Astrocyte (in vitro differentiated cells and primary cell): Measurements from ENCODE around the gene CCT8. TPM values are rescaled to one million over a fixed set of nuclear protein-coding genes. Genes with fewer than 3 reads are reported as not detected.

Source experiments
- DNase-seq: peaks from one replicate; pipeline ENCODE4 v3.0.0-alpha.2; 2010; ENCODE audit warnings: low read depth
- FAIRE-seq: peaks from 2 replicates; lab custom pipeline; 2011; peaks lifted over from hg19 to GRCh38; lab: Jason Lieb, UNC
- H2AFZ ChIP-seq: 2 replicates; pipeline ENCODE4 v1.6.0; 2012; ENCODE audit warnings: low read depth, low read length, inconsistent platforms
- H3K27ac ChIP-seq: 2 replicates; pipeline ENCODE4 v1.5.1; 2011; ENCODE audit warnings: low read depth, low read length, inconsistent platforms
- H3K27me3 ChIP-seq: 2 replicates; pipeline ENCODE4 v1.6.0; 2011; ENCODE audit warnings: low read length, inconsistent platforms; ENCODE audit not compliant: insufficient read depth
- H3K36me3 ChIP-seq: 2 replicates; pipeline ENCODE4 v1.5.1; 2011; ENCODE audit warnings: low read length, inconsistent platforms; ENCODE audit not compliant: insufficient read depth
- H3K4me1 ChIP-seq: 2 replicates; pipeline ENCODE4 v1.5.1; 2011; ENCODE audit warnings: low read length, inconsistent platforms; ENCODE audit not compliant: insufficient read depth
- H3K4me2 ChIP-seq: 2 replicates; pipeline ENCODE4 v1.6.0; 2012; ENCODE audit warnings: low read length, inconsistent platforms
- H3K4me3 ChIP-seq: 2 replicates; pipeline ENCODE4 v1.5.1; 2011; ENCODE audit warnings: low read depth, mild to moderate bottlenecking, low read length, inconsistent platforms; ENCODE audit not compliant: insufficient read depth
- H3K79me2 ChIP-seq: 2 replicates; pipeline ENCODE4 v1.6.0; 2012; ENCODE audit warnings: mild to moderate bottlenecking, low read length, inconsistent platforms; ENCODE audit not compliant: insufficient read depth
- H3K9ac ChIP-seq: 2 replicates; pipeline ENCODE4 v1.6.0; 2012; ENCODE audit warnings: mild to moderate bottlenecking, low read length, inconsistent platforms
- H3K9me3 ChIP-seq: 2 replicates; pipeline ENCODE4 v1.5.1; 2012; ENCODE audit warnings: low read depth, mild to moderate bottlenecking, low read length, inconsistent platforms; ENCODE audit not compliant: insufficient read depth
- H4K20me1 ChIP-seq: 2 replicates; pipeline ENCODE4 v1.6.0; 2012; ENCODE audit warnings: low read length, inconsistent platforms; ENCODE audit not compliant: insufficient read depth
- H3K27ac Mint-ChIP-seq: one replicate; pipeline ENCODE4 v1.8.0; 2021; ENCODE audit warnings: mild to moderate bottlenecking, mixed read lengths; ENCODE audit not compliant: unreplicated experiment
- H3K27me3 Mint-ChIP-seq: one replicate; pipeline ENCODE4 v1.8.0; 2021; ENCODE audit warnings: low read depth, mixed read lengths; ENCODE audit not compliant: unreplicated experiment
- H3K36me3 Mint-ChIP-seq: one replicate; pipeline ENCODE4 v1.8.0; 2021; ENCODE audit warnings: low read depth, mixed read lengths; ENCODE audit not compliant: unreplicated experiment
- H3K4me1 Mint-ChIP-seq: one replicate; pipeline ENCODE4 v1.8.0; 2021; ENCODE audit warnings: low read depth, mixed read lengths; ENCODE audit not compliant: unreplicated experiment
- H3K4me3 Mint-ChIP-seq: one replicate; pipeline ENCODE4 v1.8.0; 2021; ENCODE audit warnings: mild to moderate bottlenecking, moderate library complexity, mixed read lengths; ENCODE audit not compliant: unreplicated experiment
- H3K9me3 Mint-ChIP-seq: one replicate; pipeline ENCODE4 v1.8.0; 2021; ENCODE audit warnings: mild to moderate bottlenecking, mixed read lengths; ENCODE audit not compliant: unreplicated experiment
- EZH2 ChIP-seq: IDR thresholded peaks from 2 replicates; pipeline ENCODE4 v1.6.1; 2012; ENCODE audit warnings: mild to moderate bottlenecking, low read length, inconsistent platforms; ENCODE audit not compliant: insufficient read depth
- total RNA-seq: library from RNA; stranded (reverse); gene quantifications from 2 replicates; pipeline ENCODE4 v1.2.1, GENCODE V29; 2021
- TF ChIP-seq, protein P1 (sequence below): IDR thresholded peaks from 2 replicates; pipeline ENCODE4 v1.5.1; 2011; ENCODE audit warnings: low read depth, mild to moderate bottlenecking, inconsistent platforms, low read length, moderate library complexity; ENCODE audit not compliant: insufficient read depth

CCT8 gene
- total RNA-seq, 1 donor from 2014 or later, result 198 TPM

GRCh38 chr21:29029524-29029923 is 43.9 kb downstream of the CCT8 start:
- FAIRE-seq (no peak), DNase-seq (no peak)
- no peak overlapping the region for H3K4me2 ChIP-seq
- no peaks in the 10 kb centered on the region for H4K20me1 ChIP-seq
- peaks cover 56% of the 10 kb centered on the region for H3K79me2 ChIP-seq
- TF ChIP-seq, protein P1, sequence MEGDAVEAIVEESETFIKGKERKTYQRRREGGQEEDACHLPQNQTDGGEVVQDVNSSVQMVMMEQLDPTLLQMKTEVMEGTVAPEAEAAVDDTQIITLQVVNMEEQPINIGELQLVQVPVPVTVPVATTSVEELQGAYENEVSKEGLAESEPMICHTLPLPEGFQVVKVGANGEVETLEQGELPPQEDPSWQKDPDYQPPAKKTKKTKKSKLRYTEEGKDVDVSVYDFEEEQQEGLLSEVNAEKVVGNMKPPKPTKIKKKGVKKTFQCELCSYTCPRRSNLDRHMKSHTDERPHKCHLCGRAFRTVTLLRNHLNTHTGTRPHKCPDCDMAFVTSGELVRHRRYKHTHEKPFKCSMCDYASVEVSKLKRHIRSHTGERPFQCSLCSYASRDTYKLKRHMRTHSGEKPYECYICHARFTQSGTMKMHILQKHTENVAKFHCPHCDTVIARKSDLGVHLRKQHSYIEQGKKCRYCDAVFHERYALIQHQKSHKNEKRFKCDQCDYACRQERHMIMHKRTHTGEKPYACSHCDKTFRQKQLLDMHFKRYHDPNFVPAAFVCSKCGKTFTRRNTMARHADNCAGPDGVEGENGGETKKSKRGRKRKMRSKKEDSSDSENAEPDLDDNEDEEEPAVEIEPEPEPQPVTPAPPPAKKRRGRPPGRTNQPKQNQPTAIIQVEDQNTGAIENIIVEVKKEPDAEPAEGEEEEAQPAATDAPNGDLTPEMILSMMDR, result no peak
- no peak for TF ChIP-seq EZH2
- Mint-ChIP-seq H3K27ac (no peak overlapping the region), H3K36me3 (peaks cover 3% of the 10 kb centered on the region), H3K27me3 (no peaks in the 10 kb centered on the region), H3K4me1 (peaks cover 4% of the 10 kb centered on the region), H3K4me3 (no peak overlapping the region), H3K9me3 (no peaks in the 10 kb centered on the region)
- H2AFZ ChIP-seq, result no peak overlapping the region
- no peaks in the 10 kb centered on the region for H3K9me3 ChIP-seq
- H3K4me3 ChIP-seq, result no peak overlapping the region
- H3K27ac ChIP-seq, result no peak overlapping the region
- peaks cover 24% of the 10 kb centered on the region for H3K36me3 ChIP-seq
- no peaks in the 10 kb centered on the region for H3K27me3 ChIP-seq
- no peak overlapping the region for H3K9ac ChIP-seq
- H3K4me1 ChIP-seq, result peaks cover 3% of the 10 kb centered on the region

DNA sequence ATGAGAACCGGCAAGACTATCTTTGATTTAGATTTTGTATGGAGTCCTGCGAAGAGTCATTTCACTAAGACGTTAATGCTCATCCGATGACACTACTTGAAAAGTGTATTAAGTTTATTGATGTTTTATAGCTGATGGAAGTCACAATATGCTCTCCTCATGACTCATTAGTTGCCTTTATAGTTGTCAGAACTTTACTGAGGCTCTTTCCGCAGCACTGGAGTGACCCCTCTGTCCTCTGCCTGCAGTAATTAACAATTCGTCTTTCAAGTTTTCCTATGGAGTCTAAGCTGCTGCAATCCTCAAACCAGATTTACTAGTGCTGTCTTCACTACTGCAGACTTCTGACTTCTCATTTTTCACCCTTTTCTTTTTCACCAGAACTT is 48.1 kb downstream of the CCT8 start:
- H3K79me2 ChIP-seq, result peaks cover 48% of the 10 kb centered on the region

More for the DNA sequence above, 48.1 kb downstream of the CCT8 start:
- Mint-ChIP-seq H3K4me1 (peaks cover 9% of the 10 kb centered on the region), H3K27me3 (no peaks in the 10 kb centered on the region), H3K36me3 (peaks cover under 1% of the 10 kb centered on the region), H3K9me3 (peaks cover 2% of the 10 kb centered on the region), H3K4me3 (peak overlapping the region; percentile 96), H3K27ac (peak overlapping the region; percentile 100)
- H3K4me2 ChIP-seq, result peak overlapping the region; percentile 89
- peak overlapping the region; percentile 91 for H3K4me3 ChIP-seq
- DNase-seq (peak; percentile 12), FAIRE-seq (no peak)
- no peaks in the 10 kb centered on the region for H4K20me1 ChIP-seq
- H3K9me3 ChIP-seq, result no peaks in the 10 kb centered on the region
- peaks cover 2% of the 10 kb centered on the region for H3K36me3 ChIP-seq
- peak overlapping the region; percentile 97 for H2AFZ ChIP-seq
- peak overlapping the region; percentile 100 for H3K27ac ChIP-seq
- no peaks in the 10 kb centered on the region for H3K27me3 ChIP-seq
- no peak for TF ChIP-seq EZH2
- TF ChIP-seq, protein P1, result no peak
- peaks cover 6% of the 10 kb centered on the region for H3K4me1 ChIP-seq
- peak overlapping the region; percentile 97 for H3K9ac ChIP-seq
